ENCODE results near the gene GABRG3.

Gene GABRG3

DNA sequence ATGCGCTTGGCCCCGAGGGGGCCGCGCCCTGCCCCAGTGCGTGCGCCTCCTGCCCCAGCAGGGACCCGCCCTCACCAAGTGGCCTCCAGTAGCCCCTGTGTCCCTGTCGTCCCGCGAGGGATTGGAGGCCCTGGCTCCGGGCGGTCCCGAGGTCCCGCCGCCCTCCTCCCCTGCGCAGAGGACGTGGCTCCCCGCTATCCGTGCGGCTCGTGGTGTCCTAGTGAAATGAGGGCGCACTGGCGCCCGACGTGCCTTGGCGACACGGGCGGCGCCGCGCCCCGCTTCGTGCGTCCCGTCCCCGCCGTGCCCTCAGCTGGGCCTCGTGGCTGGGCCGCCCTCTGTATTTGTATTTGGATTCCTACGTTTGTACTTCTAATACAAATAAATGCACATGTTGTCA, 570.6 kb downstream of the GABRG3 start:
- TF ChIP-seq POLR2AphosphoS5 (IDR thresholded peaks at IDR 0.05; ENCODE audit: low read depth, low read length) (no peak), FOXP2 (optimal IDR thresholded peaks at IDR 0.05; ENCODE audit: borderline replicate concordance, extremely low read depth, extremely low read length, insufficient read depth) (no peak), TAF1 (IDR thresholded peaks at IDR 0.05; ENCODE audit: borderline replicate concordance, insufficient read depth, low read length) (no peak), SIN3A (IDR thresholded peaks at IDR 0.05; ENCODE audit: borderline replicate concordance, insufficient read depth, low read length) (no peak)
- TF ChIP-seq, protein P1, sequence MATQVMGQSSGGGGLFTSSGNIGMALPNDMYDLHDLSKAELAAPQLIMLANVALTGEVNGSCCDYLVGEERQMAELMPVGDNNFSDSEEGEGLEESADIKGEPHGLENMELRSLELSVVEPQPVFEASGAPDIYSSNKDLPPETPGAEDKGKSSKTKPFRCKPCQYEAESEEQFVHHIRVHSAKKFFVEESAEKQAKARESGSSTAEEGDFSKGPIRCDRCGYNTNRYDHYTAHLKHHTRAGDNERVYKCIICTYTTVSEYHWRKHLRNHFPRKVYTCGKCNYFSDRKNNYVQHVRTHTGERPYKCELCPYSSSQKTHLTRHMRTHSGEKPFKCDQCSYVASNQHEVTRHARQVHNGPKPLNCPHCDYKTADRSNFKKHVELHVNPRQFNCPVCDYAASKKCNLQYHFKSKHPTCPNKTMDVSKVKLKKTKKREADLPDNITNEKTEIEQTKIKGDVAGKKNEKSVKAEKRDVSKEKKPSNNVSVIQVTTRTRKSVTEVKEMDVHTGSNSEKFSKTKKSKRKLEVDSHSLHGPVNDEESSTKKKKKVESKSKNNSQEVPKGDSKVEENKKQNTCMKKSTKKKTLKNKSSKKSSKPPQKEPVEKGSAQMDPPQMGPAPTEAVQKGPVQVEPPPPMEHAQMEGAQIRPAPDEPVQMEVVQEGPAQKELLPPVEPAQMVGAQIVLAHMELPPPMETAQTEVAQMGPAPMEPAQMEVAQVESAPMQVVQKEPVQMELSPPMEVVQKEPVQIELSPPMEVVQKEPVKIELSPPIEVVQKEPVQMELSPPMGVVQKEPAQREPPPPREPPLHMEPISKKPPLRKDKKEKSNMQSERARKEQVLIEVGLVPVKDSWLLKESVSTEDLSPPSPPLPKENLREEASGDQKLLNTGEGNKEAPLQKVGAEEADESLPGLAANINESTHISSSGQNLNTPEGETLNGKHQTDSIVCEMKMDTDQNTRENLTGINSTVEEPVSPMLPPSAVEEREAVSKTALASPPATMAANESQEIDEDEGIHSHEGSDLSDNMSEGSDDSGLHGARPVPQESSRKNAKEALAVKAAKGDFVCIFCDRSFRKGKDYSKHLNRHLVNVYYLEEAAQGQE (IDR thresholded peaks at IDR 0.05; ENCODE audit: insufficient read depth in 1 of 2, low read depth in 2 of 2, low read length in 2 of 2) = no peak

DNA sequence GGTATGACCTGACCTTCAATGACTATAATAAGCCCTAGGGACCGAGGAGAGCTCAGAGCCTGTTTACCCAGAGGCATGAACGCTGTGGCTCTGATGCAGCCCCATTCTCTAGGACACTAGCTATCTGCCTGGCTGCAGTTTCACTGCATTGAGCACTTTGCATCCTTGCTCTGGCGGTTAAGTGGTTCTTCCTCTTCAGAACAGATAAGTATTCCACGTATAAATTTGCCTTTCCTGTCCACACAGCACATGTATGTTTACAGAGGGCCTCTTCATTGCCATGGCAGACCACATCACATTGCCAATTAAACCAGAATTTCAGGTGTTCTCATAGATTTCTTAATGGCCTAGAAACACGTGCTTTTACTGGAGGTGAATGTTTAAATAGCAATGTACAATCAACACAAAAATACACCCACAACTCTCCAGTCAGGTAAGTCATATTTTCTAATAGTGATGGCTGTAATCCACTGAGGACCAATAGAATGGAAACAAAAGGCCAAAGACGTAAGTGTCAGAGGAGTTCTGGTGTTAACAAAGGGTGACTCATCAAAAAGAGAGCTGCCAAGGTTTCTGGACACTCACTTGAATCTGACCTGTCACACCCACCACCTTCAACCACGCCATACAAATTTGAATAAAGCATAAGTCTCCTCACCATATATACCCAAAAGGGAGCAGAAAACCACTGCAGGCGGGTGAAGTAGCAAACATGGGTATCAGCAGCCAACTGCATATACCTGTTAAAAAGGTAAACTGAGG, 574.7 kb downstream of the GABRG3 start:
- no peak for TF ChIP-seq TAF1 (IDR thresholded peaks at IDR 0.05; ENCODE audit: borderline replicate concordance, insufficient read depth, low read length)
- no peak for TF ChIP-seq POLR2AphosphoS5 (IDR thresholded peaks at IDR 0.05; ENCODE audit: low read depth, low read length)
- TF ChIP-seq SIN3A (IDR thresholded peaks at IDR 0.05; ENCODE audit: borderline replicate concordance, insufficient read depth, low read length) = no peak
- TF ChIP-seq, protein P1 (IDR thresholded peaks at IDR 0.05; ENCODE audit: insufficient read depth in 1 of 2, low read depth in 2 of 2, low read length in 2 of 2) = no peak
- TF ChIP-seq FOXP2 (optimal IDR thresholded peaks at IDR 0.05; ENCODE audit: borderline replicate concordance, extremely low read depth, extremely low read length, insufficient read depth) = no peak

DNA sequence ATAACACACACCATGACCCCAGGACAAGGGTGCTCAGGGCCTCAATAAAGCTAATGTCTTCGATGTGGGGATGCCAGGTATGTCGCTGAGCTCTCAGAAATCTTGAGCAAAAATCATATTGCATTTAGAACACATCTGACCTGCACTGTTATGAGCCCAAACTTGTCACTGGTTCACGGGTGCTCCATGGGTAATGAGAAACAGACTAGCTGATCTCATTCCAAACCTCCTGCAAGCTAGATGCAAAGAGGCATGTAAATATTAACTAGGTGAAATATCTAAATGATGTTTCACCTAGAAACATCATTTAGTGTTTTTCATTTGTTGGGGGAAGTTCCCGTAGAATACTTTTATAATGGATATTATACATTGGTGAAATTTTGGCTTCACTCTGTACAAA, 578.8 kb downstream of the GABRG3 start:
- TF ChIP-seq, protein P1 (IDR thresholded peaks at IDR 0.05; ENCODE audit: insufficient read depth in 1 of 2, low read depth in 2 of 2, low read length in 2 of 2) = no peak
- TF ChIP-seq POLR2AphosphoS5 (IDR thresholded peaks at IDR 0.05; ENCODE audit: low read depth, low read length) = no peak
- TF ChIP-seq TAF1 (IDR thresholded peaks at IDR 0.05; ENCODE audit: borderline replicate concordance, insufficient read depth, low read length) = no peak
- no peak for TF ChIP-seq SIN3A (IDR thresholded peaks at IDR 0.05; ENCODE audit: borderline replicate concordance, insufficient read depth, low read length)
- TF ChIP-seq FOXP2 (optimal IDR thresholded peaks at IDR 0.05; ENCODE audit: borderline replicate concordance, extremely low read depth, extremely low read length, insufficient read depth) = no peak

DNA sequence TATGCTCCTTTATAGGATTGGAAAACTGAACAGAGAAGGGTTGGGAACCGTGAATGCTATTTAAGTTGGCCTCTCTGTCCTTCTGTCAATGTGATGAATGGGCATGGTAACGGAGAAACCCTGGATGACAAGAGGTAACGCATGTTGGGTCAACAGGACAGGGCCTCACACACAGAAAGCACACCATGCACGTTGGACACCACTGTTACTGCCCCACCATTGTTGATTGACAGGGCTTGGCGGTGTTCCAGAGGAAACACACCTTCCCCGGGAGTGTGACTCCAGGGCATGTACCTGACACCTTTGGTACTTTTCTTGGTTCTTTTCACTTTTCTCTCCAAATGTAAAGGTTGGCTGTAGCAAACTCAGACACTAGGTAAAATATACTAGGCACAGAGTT, 579.7 kb downstream of the GABRG3 start:
- no peak for TF ChIP-seq SIN3A (IDR thresholded peaks at IDR 0.05; ENCODE audit: borderline replicate concordance, insufficient read depth, low read length)
- no peak for TF ChIP-seq POLR2AphosphoS5 (IDR thresholded peaks at IDR 0.05; ENCODE audit: low read depth, low read length)
- no peak for TF ChIP-seq FOXP2 (optimal IDR thresholded peaks at IDR 0.05; ENCODE audit: borderline replicate concordance, extremely low read depth, extremely low read length, insufficient read depth)
- TF ChIP-seq, protein P1 (IDR thresholded peaks at IDR 0.05; ENCODE audit: insufficient read depth in 1 of 2, low read depth in 2 of 2, low read length in 2 of 2) = no peak
- TF ChIP-seq TAF1 (IDR thresholded peaks at IDR 0.05; ENCODE audit: borderline replicate concordance, insufficient read depth, low read length) = no peak

Data from PFSK-1 (cell line).